Fibroblast of gingiva (primary cell): ENCODE results near the gene F10.
"Not testable (repeated sequence)": the region's sequence is repeated elsewhere in the genome, so short reads cannot be mapped to it uniquely, and the experiment has no call there.

Source experiments
- DNase-seq: peaks from one replicate; pipeline ENCODE4 v3.0.0-alpha.2; 2011; ENCODE audit warnings: low read depth

The F10 gene

DNA sequence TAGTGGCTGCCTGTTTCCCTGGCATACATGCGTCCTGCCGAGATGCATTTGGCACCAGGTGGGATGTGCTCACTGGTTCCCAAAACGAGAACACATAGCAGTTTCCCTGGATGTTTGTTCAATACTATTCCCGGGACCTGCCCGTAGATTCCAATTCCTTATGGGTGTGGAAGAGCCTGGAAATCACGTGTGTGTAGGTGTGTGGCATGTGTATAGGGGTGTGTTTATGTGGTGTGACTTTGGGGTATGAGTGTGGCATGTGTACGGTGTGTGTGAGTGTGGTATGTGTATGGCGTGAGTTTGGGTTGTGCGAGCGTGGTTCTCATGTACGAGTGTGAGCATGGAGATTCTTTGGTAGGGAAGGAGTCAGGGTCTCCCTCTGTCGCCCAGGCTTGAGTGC is 19.9 kb upstream of the F10 start:
- no peak for DNase-seq

GRCh38 chr13:113103646-113104045 is 19.0 kb upstream of the F10 start:
- DNase-seq, result no peak

DNA sequence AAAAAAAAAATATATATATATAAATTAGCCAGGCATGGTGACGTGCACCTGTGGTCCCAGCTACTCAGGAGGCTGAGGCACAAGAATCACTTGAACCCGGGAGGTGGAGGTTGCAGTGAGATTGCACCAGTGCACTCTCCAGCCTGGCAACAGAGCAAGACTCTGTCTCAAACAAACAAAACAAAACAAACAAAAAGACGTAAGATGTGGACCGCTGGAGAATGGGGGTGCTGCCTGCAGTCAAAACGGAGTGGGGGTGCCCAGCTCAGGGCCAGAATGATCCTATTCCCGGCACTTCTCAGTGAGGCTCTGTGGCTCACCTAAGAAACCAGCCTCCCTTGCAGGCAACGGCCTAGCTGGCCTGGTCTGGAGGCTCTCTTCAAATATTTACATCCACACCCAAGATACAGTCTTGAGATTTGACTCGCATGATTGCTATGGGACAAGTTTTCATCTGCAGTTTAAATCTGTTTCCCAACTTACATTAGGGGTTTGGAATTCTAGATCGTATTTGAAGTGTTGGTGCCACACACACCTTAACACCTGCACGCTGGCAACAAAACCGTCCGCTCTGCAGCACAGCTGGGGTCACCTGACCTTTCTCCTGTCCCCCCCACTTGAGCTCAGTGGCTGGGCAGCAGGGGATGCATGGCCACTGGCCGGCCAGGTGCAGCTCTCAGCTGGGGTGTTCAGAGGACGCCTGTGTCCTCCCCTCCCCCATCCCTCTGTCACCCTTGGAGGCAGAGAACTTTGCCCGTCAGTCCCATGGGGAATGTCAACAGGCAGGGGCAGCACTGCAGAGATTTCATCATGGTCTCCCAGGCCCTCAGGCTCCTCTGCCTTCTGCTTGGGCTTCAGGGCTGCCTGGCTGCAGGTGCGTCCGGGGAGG is 17.3 kb upstream of the F10 start, which contains the start of gene F7:
Gene F7, plus strand, starts transcription at position 760 of the 889 bp plus-strand sequence. Its CDS starts 51 bp downstream, at position 811.
- no peak for DNase-seq

GRCh38 chr13:113105921-113106452 is 16.6 kb upstream of the F10 start:
- no peak for DNase-seq

- no peak for DNase-seq
Observed at GRCh38 chr13:113106711-113107351, 15.8 kb upstream of the F10 start.

DNA sequence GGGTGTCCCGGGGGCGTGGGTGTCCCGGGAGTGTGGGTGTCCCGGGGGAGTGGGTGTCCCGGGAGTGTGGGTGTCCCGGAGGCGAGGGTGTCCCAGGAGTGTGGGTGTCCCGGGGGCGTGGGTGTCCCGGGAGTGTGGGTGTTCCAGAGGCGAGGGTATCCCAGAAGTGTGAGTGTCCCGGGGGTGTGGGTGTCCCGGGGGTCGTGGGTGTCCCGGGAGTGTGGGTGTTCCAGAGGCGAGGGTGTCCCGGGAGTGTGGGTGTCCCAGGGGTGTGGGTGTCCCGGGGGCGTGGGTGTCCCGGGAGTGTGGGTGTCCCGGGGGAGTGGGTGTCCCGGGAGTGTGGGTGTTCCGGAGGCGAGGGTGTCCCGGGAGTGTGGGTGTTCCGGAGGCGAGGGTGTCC is 14.1 kb upstream of the F10 start:
- not testable (repeated sequence) for DNase-seq

DNA sequence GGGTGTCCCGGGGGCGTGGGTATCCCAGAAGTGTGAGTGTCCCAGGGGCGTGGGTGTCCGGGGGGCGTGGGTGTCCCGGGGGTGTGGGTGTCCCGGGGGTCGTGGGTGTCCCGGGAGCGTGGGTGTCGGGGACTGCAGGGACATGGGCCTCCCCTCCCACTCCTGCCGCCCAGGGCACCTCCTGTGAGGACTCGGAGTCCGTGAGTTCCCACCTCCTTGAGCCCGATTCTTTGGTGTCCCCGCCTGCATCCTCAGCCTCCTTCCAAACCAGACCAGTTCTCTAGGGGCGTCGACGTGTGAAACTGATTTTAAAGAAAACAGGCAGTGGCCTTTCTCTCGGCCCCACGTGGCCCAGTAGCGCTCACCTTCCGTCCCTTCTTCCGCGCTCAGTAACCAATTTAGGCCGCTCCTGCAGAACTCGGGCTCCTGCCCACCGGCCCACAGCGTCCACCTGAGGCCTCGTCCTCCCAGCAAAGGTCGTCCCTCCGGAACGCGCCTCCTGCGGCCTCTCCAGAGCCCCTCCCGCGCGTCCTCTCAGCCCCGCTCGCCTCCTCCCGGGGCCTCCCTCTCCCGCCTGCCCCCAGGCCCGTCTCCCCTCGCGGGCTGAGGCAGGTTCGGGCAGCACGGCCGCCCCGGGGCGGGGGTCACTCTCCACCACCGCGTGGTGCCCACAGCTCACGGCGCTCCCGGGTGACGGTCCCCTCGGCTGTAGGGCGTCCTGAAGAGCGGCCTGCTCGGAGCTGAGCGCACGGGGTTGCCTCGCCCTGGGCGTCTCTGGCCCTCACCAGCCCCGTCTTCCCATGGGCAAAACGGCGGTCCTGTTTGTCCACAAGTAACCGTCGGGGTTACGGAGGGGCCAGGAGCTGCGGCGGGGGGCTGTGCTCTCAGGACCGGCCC is 13.2 kb upstream of the F10 start:
- no peak for DNase-seq

- no peak for DNase-seq
Observed at GRCh38 chr13:113110048-113110851, 12.3 kb upstream of the F10 start.

DNA sequence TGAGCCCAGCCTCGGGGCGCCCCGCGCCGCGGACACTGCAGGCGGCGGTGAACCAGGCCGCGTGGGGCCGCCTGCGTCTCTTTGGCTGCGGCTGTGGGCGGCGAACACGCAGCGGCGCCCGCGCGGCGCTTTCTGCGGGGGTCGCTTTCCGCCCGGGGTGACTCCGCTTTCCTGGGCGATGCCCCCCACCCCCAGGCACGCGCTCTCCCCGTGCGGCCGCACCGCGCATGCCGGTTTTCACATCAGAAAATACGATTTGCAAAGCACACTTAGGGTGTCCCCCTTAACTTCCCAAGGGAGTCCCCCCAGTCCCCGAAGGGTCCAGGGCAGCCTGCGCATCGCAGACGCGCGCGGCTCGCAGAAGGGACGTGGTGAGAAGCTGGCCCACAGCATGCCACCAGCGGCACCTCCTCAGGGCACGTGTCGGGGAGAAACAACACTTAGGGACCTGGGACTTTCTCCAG is 11.7 kb upstream of the F10 start:
- no peak for DNase-seq

DNA sequence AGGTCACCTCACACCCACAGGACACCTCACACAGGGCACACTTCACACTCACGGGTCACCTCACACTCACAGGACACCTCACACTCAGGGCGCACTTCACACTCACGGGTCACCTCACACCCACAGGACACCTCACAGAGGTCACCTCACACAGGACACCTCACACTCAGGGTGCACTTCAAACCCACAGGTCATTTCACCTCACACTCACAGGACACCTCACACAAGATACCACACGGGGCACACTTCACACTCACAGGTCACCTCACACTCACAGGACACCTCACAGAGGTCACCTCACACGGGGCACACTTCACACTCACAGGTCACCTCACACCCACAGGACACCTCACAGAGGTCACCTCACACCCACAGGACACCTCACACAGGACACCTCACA is 10.8 kb upstream of the F10 start:
- DNase-seq, result not testable (repeated sequence)

DNA sequence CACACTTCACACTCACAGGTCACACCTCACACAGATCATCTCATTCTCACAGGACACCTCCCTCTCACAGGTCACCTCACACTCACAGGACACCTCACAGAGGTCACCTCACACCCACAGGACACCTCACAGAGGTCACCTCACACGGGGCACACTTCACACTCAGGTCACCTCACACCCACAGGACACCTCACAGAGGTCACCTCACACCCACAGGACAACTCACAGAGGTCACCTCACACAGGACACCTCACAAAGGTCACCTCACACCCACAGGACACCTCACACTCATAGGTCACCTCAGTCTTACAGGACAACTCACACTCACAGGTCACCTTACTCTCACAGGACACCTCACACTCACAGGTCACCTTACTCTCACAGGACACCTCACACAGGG is 10.1 kb upstream of the F10 start:
- not testable (repeated sequence) for DNase-seq

DNA sequence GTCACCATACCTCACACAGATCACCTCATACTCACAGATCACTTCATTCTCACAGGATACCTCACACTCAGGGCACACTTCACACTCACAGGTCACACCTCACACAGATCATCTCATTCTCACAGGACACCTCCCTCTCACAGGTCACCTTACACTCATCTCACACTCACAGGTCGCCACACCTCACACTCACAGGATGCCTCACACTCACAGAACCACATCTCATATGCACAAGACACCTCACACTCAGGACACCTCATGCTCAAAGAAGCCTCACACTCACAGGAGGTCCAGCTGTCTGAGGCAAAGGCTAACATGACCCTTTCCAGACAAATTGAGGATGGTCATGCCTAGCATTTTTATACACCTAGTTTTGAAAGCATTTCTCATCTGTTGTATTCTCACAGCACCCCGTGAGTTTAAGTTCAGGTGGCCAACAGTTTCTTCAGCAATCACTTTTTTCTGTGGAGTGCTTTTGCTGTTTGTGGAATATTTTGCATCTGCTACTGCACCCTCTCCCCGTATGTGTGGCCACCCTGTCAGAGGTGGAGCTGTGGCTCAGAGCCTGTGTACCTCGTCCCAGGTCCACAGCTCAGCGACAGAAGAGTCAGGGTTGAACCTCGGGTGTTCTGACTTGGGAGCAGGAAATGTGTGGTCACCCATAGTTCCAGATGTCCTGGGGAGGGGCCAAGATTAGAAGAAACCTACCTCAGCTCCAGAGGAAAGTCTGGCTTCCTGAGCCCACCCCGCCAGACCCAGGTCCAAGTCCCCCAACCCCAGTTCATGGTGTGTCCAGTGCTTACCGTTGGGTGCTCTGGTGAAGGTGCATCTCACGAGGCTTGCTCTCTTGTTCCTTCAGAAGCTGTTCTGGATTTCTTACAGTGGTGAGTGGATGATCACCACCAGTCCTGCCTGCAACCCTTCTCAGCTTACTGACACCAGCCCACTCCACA is 9.4 kb upstream of the F10 start:
- no peak for DNase-seq

GRCh38 chr13:113113846-113114271 is 8.7 kb upstream of the F10 start:
- no peak for DNase-seq

GRCh38 chr13:113114511-113115362 is 7.9 kb upstream of the F10 start:
- no peak for DNase-seq

DNA sequence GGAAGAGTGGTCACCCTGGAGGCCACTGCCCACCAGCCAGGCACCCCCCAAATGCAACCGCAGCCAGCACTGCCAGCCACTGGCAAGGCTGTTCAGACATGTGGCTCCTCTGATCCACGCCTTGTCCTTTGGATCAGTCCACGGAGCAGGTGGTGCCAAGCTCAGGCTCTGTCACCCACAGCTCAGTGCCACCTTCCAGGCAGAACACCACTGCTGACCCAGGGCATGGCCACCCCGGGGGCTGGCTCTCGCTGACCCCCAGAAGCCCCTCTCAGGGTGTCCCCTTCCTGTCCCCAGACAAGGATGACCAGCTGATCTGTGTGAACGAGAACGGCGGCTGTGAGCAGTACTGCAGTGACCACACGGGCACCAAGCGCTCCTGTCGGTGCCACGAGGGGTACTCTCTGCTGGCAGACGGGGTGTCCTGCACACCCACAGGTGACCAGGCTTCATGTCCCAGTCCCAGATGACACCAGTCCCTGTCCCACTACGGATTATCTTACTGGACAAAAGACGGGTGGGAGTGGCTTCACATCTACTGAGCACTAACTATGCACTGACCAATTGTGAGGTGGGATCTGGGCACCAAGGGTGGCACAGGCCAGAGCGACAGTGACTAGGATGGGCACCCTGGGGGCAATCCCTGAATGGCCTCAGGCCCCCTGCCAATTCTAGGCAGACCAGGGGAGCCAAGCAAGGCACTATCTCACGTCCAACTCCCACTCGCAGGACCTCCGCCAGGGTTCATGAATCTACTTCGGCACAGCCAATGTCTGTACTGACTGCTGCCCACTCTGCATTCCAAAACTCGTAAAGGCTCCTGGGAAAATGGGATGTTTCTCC is 7.0 kb upstream of the F10 start:
- DNase-seq, result no peak

- no peak for DNase-seq
Observed at GRCh38 chr13:113116206-113116800, 6.3 kb upstream of the F10 start.

DNA sequence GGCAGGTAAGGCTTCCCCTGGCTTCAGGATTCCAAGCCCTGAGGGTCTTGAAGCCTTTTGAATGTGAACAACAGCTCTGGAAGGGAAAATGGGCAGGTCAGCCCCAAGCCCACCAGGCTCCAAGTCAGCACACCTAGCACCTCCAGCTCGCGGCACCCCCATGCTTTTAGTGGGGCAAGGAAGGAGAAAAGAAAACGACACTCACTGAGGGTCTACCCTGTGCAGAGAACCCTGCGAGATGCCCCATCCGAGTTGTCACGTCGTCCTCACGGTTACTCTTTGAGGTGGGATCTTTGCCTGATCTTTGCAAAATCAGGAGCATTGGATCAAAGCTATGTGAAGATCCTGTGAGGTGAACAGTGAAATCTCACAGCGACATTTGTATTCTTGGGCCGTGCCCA is 5.7 kb upstream of the F10 start:
- no peak for DNase-seq
